ENCODE results near the gene POPDC3. TPM values are rescaled to one million over a fixed set of nuclear protein-coding genes. Genes with fewer than 3 reads are reported as not detected.

POPDC3 gene
- total and polyA plus RNA-seq, 11 donors = 29.3 to 59.7 (median 53.0) TPM

DNA sequence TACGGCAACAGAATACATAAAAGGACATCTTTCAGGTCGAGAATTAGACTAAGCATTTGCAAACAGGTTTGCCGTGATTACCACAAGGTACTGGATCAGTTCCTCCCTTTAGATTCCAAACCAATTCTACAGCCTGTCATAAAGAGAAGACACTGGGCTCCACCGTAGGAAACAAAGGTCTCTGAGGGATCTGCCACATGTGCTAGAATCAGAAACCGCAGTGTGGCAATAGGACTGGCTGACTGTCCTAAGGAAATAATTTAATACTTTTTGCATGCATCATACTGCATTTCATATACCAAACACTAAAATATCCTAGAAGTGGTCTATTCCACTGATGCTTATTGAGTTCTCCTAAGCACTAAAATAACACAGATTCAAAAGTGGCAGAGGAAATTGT lies 59.2 kb downstream of the POPDC3 start:
- H3K4me1 ChIP-seq = peaks cover 0 to 3% (median 0%) of the 10 kb centered on the region in 12 donors
- H3K27me3 ChIP-seq = no peaks in the 10 kb centered on the region
- H3K36me3 ChIP-seq = peaks cover 0 to 81% (median 41%) of the 10 kb centered on the region in 9 donors
- H3K9me3 ChIP-seq = no peaks in the 10 kb centered on the region
- no peak overlapping the region for H3K4me3 ChIP-seq
- no peak overlapping the region for H3K27ac ChIP-seq
- intact Hi-C loops (cut with DNase I) = loop anchor here in 1 of 10 donors (10.0 kb wide), 1 partner anchor 244 kb away; no protein-coding TSS in a partner anchor
- ATAC-seq (no peak), DNase-seq (no peak)
- TF ChIP-seq POLR2A (IDR thresholded peaks at IDR 0.05) = no peak
- TF ChIP-seq, protein P1, sequence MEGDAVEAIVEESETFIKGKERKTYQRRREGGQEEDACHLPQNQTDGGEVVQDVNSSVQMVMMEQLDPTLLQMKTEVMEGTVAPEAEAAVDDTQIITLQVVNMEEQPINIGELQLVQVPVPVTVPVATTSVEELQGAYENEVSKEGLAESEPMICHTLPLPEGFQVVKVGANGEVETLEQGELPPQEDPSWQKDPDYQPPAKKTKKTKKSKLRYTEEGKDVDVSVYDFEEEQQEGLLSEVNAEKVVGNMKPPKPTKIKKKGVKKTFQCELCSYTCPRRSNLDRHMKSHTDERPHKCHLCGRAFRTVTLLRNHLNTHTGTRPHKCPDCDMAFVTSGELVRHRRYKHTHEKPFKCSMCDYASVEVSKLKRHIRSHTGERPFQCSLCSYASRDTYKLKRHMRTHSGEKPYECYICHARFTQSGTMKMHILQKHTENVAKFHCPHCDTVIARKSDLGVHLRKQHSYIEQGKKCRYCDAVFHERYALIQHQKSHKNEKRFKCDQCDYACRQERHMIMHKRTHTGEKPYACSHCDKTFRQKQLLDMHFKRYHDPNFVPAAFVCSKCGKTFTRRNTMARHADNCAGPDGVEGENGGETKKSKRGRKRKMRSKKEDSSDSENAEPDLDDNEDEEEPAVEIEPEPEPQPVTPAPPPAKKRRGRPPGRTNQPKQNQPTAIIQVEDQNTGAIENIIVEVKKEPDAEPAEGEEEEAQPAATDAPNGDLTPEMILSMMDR (IDR thresholded peaks at IDR 0.05) = no peak
- WGBS, 4 donors = 80 to 84% (median 82%) methylated on average over 5 of the region's 5 CpGs

DNA sequence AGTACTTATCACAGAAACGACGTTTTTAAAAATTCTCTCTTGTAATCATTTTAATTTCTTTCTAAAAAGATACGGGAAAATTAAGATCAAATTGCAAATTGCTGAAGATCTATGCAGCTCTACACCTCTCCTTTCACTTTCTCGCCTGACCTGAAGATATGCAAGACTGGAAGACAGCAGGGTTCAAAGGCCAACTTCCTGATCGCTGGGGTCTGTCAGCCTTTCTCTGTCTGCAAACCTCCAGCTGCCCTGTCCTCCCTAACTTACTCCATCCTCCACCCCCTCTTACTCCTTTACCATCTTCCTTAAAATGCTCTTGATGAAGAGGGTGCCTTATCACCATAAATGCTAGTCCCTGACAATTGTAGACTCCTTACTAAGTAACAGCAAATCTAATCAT lies 63.7 kb downstream of the POPDC3 start:
- peaks cover 0 to 70% (median 43%) of the 10 kb centered on the region in 9 donors for H3K36me3 ChIP-seq
- no peaks in the 10 kb centered on the region for H3K9me3 ChIP-seq
- no peak for TF ChIP-seq POLR2A (IDR thresholded peaks at IDR 0.05)
- H3K4me3 ChIP-seq = no peak overlapping the region
- H3K4me1 ChIP-seq = no peaks in the 10 kb centered on the region
- H3K27ac ChIP-seq = no peak overlapping the region
- no peak for ATAC-seq
- WGBS, 4 donors = 70 to 81% (median 80%) methylated on average over 5 of the region's 5 CpGs
- DNase-seq = no peak
- H3K27me3 ChIP-seq = no peaks in the 10 kb centered on the region
- intact Hi-C loops (cut with DNase I) = no loop called here

DNA sequence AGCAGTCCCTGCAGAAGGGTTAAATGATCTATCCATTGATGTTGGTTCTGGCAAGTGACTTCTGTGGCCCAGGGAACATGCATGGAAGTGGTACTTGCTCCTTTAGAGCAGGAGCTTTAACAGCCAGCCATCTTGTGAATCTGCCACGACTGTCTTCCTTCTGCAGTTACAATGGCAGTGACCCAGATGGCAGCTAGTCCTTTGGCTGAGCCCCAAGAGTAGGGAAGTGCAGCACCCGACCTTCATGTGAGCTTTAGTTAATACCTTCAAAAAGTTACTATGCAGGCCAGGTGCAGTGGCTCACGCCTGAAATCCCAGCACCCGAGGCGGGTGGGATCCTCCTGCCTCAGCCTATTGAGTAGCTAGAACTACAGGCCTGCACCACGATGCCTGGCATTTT lies 66.4 kb downstream of the POPDC3 start:
- peak; percentile 55 to 73 (median 62) for ATAC-seq
- peaks cover 0 to 85% (median 51%) of the 10 kb centered on the region in 9 donors for H3K36me3 ChIP-seq
- H3K27ac ChIP-seq = peak overlapping the region in 5 of 12 donors; percentile 3 to 46 (median 12)
- WGBS, 4 donors = 42 to 62% (median 49%) methylated on average over 6 of the region's 6 CpGs
- intact Hi-C loops (cut with DNase I) = no loop called here
- no peaks in the 10 kb centered on the region for H3K9me3 ChIP-seq
- H3K4me1 ChIP-seq = peaks cover 0 to 4% (median 0%) of the 10 kb centered on the region in 12 donors
- no peak overlapping the region for H3K4me3 ChIP-seq
- TF ChIP-seq, protein P1 (IDR thresholded peaks at IDR 0.05) = no peak
- DNase-seq = peak in 1 of 5 donors; percentile 22
- no peaks in the 10 kb centered on the region for H3K27me3 ChIP-seq

DNA sequence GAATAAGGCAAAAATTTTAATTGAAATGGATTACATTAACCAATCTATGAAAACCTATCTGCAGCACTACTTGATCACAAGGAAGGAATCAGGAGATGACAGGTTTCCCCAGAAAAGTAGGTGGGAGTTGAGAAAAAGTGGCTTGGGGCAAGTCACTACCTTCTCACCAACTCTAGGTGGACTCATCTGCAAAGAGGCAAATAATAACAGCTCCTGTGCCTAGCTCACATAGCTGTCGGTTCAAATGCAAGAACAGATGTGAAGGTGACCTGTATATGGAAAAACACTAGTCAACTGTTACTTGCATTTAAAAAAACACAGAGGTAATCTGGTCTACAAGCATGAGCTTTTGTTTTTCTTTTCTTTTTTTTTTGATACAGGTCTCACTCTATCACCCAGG lies 67.2 kb downstream of the POPDC3 start:
- ATAC-seq (peak; percentile 27 to 68 (median 37)), DNase-seq (no peak)
- TF ChIP-seq, protein P1 (IDR thresholded peaks at IDR 0.05) = no peak
- no peak for TF ChIP-seq POLR2A (IDR thresholded peaks at IDR 0.05)
- H3K9me3 ChIP-seq = no peaks in the 10 kb centered on the region
- peak overlapping the region in 1 of 12 donors; percentile 46 for H3K27ac ChIP-seq
- H3K4me1 ChIP-seq = peaks cover 0 to 4% (median 0%) of the 10 kb centered on the region in 12 donors
- H3K27me3 ChIP-seq = no peaks in the 10 kb centered on the region
- intact Hi-C loops (cut with DNase I) = no loop called here
- WGBS, 4 donors = 52 to 61% (median 56%) methylated on average over 1 of the region's 1 CpG
- no peak overlapping the region for H3K4me3 ChIP-seq
- H3K36me3 ChIP-seq = peaks cover 0 to 85% (median 53%) of the 10 kb centered on the region in 9 donors

DNA sequence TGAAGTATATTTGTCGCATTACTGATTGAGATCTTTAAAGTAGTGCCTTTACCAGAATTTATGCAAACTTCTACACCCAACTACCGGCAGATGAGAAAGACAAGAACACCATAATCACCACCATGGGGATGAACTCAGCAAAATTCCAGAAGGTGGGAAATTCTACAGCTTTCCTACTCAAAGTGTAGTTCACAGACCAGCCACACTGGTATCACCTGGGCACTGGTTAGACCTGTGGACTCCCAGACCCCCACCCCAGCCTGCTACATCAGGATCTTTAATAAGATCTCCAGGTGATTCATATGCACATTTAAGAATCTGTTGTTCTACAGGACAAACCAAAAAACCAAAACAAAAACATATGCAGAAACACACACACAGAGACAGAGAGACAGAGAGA lies 67.9 kb downstream of the POPDC3 start:
- H3K4me3 ChIP-seq = no peak overlapping the region
- no peaks in the 10 kb centered on the region for H3K9me3 ChIP-seq
- peaks cover 0 to 80% (median 46%) of the 10 kb centered on the region in 9 donors for H3K36me3 ChIP-seq
- DNase-seq (no peak), ATAC-seq (no peak)
- peaks cover 0 to 4% (median 0%) of the 10 kb centered on the region in 12 donors for H3K4me1 ChIP-seq
- intact Hi-C loops (cut with DNase I) = no loop called here
- 89 to 97% (median 94%) methylated on average over 2 of the region's 2 CpGs for WGBS, 4 donors
- no peak overlapping the region for H3K27ac ChIP-seq
- TF ChIP-seq, protein P1 (IDR thresholded peaks at IDR 0.05) = no peak
- no peak for TF ChIP-seq POLR2A (IDR thresholded peaks at IDR 0.05)
- H3K27me3 ChIP-seq = no peaks in the 10 kb centered on the region
